HepG2 (cell line): Measurements from ENCODE around the gene RMI2. TPM values are rescaled to one million over a fixed set of nuclear protein-coding genes. Genes with fewer than 3 reads are reported as not detected.
A peak's percentile ranks its signal among the peaks of the same experiment; 100 is the strongest.

ENCODE experiments used
- FOSL2 ChIP-seq: sonication (generic); formaldehyde crosslinking; IDR thresholded peaks from 2 replicates; pipeline ENCODE4 v1.4.0; 2020; ENCODE audit warnings: missing genetic modification reagents
- HDAC6 ChIP-seq: fragments of 200-600 bp; sonication (generic); IDR thresholded peaks from 2 replicates; pipeline ENCODE4 v1.7.0; 2017; ENCODE audit warnings: mild to moderate bottlenecking, antibody characterized with exemption, low read length, low read depth
- JUND ChIP-seq: sonication (generic); formaldehyde crosslinking; IDR thresholded peaks from 2 replicates; pipeline ENCODE4 v1.8.0; 2022; ENCODE audit warnings: mild to moderate bottlenecking, missing genetic modification reagents
- NR3C1 ChIP-seq: sonication (generic); formaldehyde crosslinking; IDR thresholded peaks from 2 replicates; pipeline ENCODE4 v1.4.0; 2020; ENCODE audit warnings: missing genetic modification reagents
- PCBP2 ChIP-seq: fragments of 200-400 bp; formaldehyde crosslinking; optimal IDR thresholded peaks from 2 replicates; pipeline ENCODE3; 2018; ENCODE audit warnings: low read length, low read depth; ENCODE audit not compliant: poor library complexity, severe bottlenecking
- RBAK ChIP-seq: sonication (generic); formaldehyde crosslinking; IDR thresholded peaks from 2 replicates; pipeline ENCODE4 v1.5.1; 2020; ENCODE audit warnings: mild to moderate bottlenecking, missing genetic modification reagents
- RBM22 ChIP-seq: fragments of 200-400 bp; formaldehyde crosslinking; optimal IDR thresholded peaks from 2 replicates; pipeline ENCODE3; 2017; ENCODE audit warnings: mild to moderate bottlenecking, low read length, moderate library complexity
- RELA ChIP-seq: sonication (generic); formaldehyde crosslinking; IDR thresholded peaks from 2 replicates; pipeline ENCODE4 v1.4.0; 2020; ENCODE audit warnings: missing genetic modification reagents
- ZMYM3 ChIP-seq: sonication (generic); formaldehyde crosslinking; IDR thresholded peaks from 2 replicates; pipeline ENCODE4 v1.5.1; 2020; ENCODE audit warnings: mild to moderate bottlenecking, missing genetic modification reagents
- ZNF280D ChIP-seq: sonication (generic); formaldehyde crosslinking; IDR thresholded peaks from 2 replicates; pipeline ENCODE4 v1.5.1; 2020; ENCODE audit warnings: mild to moderate bottlenecking, missing genetic modification reagents
- ZNF329 ChIP-seq: sonication (generic); formaldehyde crosslinking; IDR thresholded peaks from 2 replicates; pipeline ENCODE4 v1.9.0; 2021; ENCODE audit warnings: low read depth, mild to moderate bottlenecking, missing genetic modification reagents
- ZNF512 ChIP-seq: sonication (generic); formaldehyde crosslinking; IDR thresholded peaks from 2 replicates; pipeline ENCODE4 v1.4.0; 2020; ENCODE audit warnings: mild to moderate bottlenecking, missing genetic modification reagents
- ZNF552 ChIP-seq: sonication (generic); formaldehyde crosslinking; IDR thresholded peaks from 2 replicates; pipeline ENCODE4 v1.9.0; 2022; ENCODE audit warnings: missing genetic modification reagents, mild to moderate bottlenecking, borderline replicate concordance
- ZNF614 ChIP-seq: IDR thresholded peaks from 2 replicates; pipeline ENCODE4 v1.6.1; 2018; ENCODE audit warnings: missing biosample characterization, missing genetic modification reagents, inconsistent platforms, borderline replicate concordance
- polyA plus RNA-seq, 8 experiments: library from polyadenylated mRNA; depleted of rRNA in 3 of 8; stranded (reverse) in 7 of 8; unstranded in 1 of 8; fragments of >200 nt; fragmentation: Illumina TruSeq in 4 of 8; extraction: Trizol in 4 of 8; gene quantifications; 2 replicates each; pipeline versions ENCODE4 v1.2.1 to v1.2.3, GENCODE V29; 2011 to 2016; ENCODE audit warnings: low read depth in 4 of 8, missing spikeins in 1 of 8, mixed read lengths in 1 of 8; ENCODE audit not compliant: insufficient read depth in 1 of 8
- total RNA-seq, 5 experiments: library from RNA; depleted of rRNA; stranded (reverse); fragments of >200 nt; fragmentation: Illumina TruSeq; extraction: Trizol; gene quantifications; 2 replicates each; pipeline ENCODE4 v1.2.3, GENCODE V29; 2016; ENCODE audit warnings: low read depth in 1 of 5
- TF ChIP-seq, protein P1 (sequence below): sonication (generic); formaldehyde crosslinking; IDR thresholded peaks from 2 replicates; pipeline ENCODE4 v1.5.0; 2020; ENCODE audit warnings: missing genetic modification reagents

RMI2 gene
- total and polyA plus RNA-seq, 2 of the 13 experiments (the other 11 are each of a cell fraction or from before 2014, with no cell fraction given), result 24.5 to 55.7 TPM

- TF ChIP-seq ZNF614 (peak; percentile 90), ZNF280D (CRISPR knock-in tag) (no peak), NR3C1 (no peak), ZMYM3 (no peak), HDAC6 (no peak), RELA (peak; percentile 84), JUND (CRISPR knock-in tag) (no peak), FOSL2 (CRISPR knock-in tag) (peak; percentile 1; the same call in 1 of the 2 replicates), RBAK (peak; percentile 28; the same call in 1 of the 2 replicates), ZNF512 (CRISPR knock-in tag) (no peak), ZNF552 (no peak), PCBP2 (no peak), RBM22 (no peak), ZNF329 (CRISPR knock-in tag) (peak; percentile 81)
- TF ChIP-seq, protein P1, sequence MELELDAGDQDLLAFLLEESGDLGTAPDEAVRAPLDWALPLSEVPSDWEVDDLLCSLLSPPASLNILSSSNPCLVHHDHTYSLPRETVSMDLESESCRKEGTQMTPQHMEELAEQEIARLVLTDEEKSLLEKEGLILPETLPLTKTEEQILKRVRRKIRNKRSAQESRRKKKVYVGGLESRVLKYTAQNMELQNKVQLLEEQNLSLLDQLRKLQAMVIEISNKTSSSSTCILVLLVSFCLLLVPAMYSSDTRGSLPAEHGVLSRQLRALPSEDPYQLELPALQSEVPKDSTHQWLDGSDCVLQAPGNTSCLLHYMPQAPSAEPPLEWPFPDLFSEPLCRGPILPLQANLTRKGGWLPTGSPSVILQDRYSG (CRISPR knock-in tag), result no peak
These were observed 51.2 kb downstream of the RMI2 start (continued) for GRCh38 chr16:11396241-11397048.
